Ascending aorta (tissue), 2 donors: ENCODE measurements around the gene SRP68. TPM values are rescaled to one million over a fixed set of nuclear protein-coding genes. Genes with fewer than 3 reads are reported as not detected.
"Not testable (repeated sequence)": the region's sequence is repeated elsewhere in the genome, so short reads cannot be mapped to it uniquely, and the experiment has no call there.

ENCODE experiments used
- DNase-seq, 2 donors: peaks; one replicate each; pipeline ENCODE4 v3.0.0-alpha.2; 2019; ENCODE audit warnings: low spot score in 2 of 2
- H3K27ac ChIP-seq, 2 donors: fragments of 200-600 bp; sonication (generic); one replicate each; pipeline ENCODE4 v1.5.1; 2016 to 2017; ENCODE audit warnings: mild to moderate bottlenecking in 1 of 2
- H3K27me3 ChIP-seq: fragments of 200-600 bp; sonication (generic); one replicate; pipeline ENCODE4 v1.5.1; 2017
- H3K36me3 ChIP-seq, 2 donors: fragments of 200-600 bp; sonication (generic); one replicate each; pipeline ENCODE4 v1.5.1; 2016
- H3K4me1 ChIP-seq, 2 donors: fragments of 200-600 bp; sonication (generic); one replicate each; pipeline ENCODE4 v1.5.1; 2016 to 2017; ENCODE audit warnings: mild to moderate bottlenecking in 1 of 2
- H3K4me3 ChIP-seq, 2 donors: fragments of 200-600 bp; sonication (generic); one replicate each; pipeline ENCODE4 v1.5.1; 2016 to 2017; ENCODE audit warnings: mild to moderate bottlenecking in 1 of 2
- H3K9me3 ChIP-seq, 2 donors: fragments of 200-600 bp; sonication (generic); one replicate each; pipeline ENCODE4 v1.5.1; 2016
- intact Hi-C: fragments of 100-400 bp; cut with DNase I; formaldehyde crosslinking; loops from one replicate; pipeline ENCODE4 v1.15.1; 2023
- total RNA-seq: library from RNA; depleted of rRNA; stranded (reverse); fragments of >200 nt; gene quantifications from one replicate; pipeline ENCODE4 v1.1.0, GENCODE V29; 2016
- TF ChIP-seq, protein P1 (sequence below), 3 experiments: fragments of 200-600 bp in 2 of 3; fragments of 450-650 bp in 1 of 3; sonication (generic) in 2 of 3; IDR thresholded peaks; one replicate each; pipeline ENCODE4 v1.5.1; 2016 to 2019; ENCODE audit warnings: antibody characterized with exemption in 3 of 3, mild to moderate bottlenecking in 1 of 3, moderate library complexity in 1 of 3

Gene SRP68
- total RNA-seq, 1 donor from 2014 or later, result 15.6 TPM

DNA sequence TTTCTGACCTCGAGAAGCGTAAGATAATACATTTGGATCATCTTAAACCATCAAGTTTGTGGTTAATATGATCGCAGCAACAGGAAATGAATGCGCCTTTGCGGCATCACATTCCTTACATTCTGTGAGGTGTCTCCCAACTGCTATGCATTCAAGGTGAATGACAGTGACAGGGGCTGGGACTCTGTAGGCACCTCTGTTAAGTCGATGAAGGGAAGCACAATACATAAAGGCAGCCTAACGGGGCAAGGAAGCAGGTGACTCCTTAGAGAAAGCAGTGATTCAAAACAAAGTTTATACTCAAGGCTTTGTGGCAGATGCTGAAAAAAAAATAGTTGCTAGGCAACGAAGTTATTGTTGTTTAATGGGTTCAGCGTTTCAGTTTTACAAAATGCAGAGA is 23.6 kb downstream of the SRP68 start:
- H3K9me3 ChIP-seq, result no peaks in the 10 kb centered on the region
- no peaks in the 10 kb centered on the region for H3K4me1 ChIP-seq
- DNase-seq, result no peak
- H3K27me3 ChIP-seq, result no peaks in the 10 kb centered on the region
- intact Hi-C loops, result no loop called here
- no peak overlapping the region for H3K4me3 ChIP-seq
- peaks cover 91 to 94% of the 10 kb centered on the region in 2 donors for H3K36me3 ChIP-seq
- H3K27ac ChIP-seq, result no peak overlapping the region
- TF ChIP-seq, protein P1, sequence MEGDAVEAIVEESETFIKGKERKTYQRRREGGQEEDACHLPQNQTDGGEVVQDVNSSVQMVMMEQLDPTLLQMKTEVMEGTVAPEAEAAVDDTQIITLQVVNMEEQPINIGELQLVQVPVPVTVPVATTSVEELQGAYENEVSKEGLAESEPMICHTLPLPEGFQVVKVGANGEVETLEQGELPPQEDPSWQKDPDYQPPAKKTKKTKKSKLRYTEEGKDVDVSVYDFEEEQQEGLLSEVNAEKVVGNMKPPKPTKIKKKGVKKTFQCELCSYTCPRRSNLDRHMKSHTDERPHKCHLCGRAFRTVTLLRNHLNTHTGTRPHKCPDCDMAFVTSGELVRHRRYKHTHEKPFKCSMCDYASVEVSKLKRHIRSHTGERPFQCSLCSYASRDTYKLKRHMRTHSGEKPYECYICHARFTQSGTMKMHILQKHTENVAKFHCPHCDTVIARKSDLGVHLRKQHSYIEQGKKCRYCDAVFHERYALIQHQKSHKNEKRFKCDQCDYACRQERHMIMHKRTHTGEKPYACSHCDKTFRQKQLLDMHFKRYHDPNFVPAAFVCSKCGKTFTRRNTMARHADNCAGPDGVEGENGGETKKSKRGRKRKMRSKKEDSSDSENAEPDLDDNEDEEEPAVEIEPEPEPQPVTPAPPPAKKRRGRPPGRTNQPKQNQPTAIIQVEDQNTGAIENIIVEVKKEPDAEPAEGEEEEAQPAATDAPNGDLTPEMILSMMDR (IDR thresholded peaks at IDR 0.05), result no peak

DNA sequence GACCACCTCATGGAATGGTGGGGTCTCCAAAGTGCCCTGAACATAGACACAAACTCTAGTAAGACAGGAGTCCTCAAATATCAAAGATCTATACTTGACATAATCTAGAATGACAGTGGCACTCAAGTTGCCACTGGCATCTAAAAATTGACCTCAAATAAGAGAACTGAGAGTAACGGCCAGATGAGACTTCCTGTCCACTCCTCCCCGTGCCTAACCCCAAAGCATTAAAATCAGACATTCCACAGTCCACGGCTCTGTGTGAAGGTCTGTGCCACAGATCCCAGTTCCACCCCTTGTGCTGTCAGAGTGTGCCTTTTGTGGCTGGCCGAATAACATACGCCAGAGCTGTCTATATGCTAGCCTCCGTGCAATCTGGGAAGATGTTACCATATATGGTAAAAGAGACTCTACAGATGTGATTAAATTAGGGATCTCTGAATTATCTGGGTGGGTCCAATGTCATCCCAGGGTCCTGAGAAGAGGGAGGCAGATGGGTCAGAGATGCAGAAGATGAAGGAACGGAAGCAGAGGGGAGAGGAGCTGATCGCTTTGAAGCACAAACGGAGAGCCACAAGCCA is 24.2 kb downstream of the SRP68 start:
- DNase-seq, result no peak
- no peak overlapping the region for H3K4me3 ChIP-seq
- no peaks in the 10 kb centered on the region for H3K27me3 ChIP-seq
- intact Hi-C loops, result no loop called here
- TF ChIP-seq, protein P1 (IDR thresholded peaks at IDR 0.05), result no peak
- no peaks in the 10 kb centered on the region for H3K9me3 ChIP-seq
- no peak overlapping the region for H3K27ac ChIP-seq
- H3K4me1 ChIP-seq, result no peaks in the 10 kb centered on the region
- H3K36me3 ChIP-seq, result peaks cover 91 to 96% of the 10 kb centered on the region in 2 donors

GRCh38 chr17:76046064-76046463 is 26.3 kb downstream of the SRP68 start:
- Histone ChIP-seq H3K4me1 (no peaks in the 10 kb centered on the region), H3K4me3 (no peak overlapping the region), H3K9me3 (no peaks in the 10 kb centered on the region), H3K27ac (no peak overlapping the region), H3K36me3 (peaks cover 98 to 99% of the 10 kb centered on the region in 2 donors), H3K27me3 (no peaks in the 10 kb centered on the region)
- TF ChIP-seq, protein P1 (IDR thresholded peaks at IDR 0.05), result no peak
- intact Hi-C loops, result no loop called here
- DNase-seq, result no peak

GRCh38 chr17:76044475-76045007 is 27.8 kb downstream of the SRP68 start:
- peaks cover 98 to 99% of the 10 kb centered on the region in 2 donors for H3K36me3 ChIP-seq

DNA sequence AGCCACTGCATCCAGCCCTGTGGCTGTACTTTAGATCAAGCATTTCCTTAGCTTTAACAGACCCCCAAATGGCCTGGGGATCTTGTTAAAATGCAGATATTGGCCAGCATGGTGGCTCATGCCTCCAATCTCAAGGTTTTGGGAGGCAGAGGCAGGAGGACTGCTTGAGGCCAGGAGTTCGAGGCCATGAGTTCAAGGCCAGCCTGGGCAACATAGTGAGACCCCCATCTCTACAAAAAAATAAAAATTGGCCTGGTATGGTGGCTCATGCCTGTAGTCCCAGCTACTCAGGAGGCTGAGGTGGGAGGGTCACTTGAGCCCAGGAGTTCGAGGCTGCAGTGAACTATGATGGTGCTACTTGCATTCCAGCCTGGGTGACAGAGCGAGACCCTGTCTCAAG is 29.4 kb downstream of the SRP68 start:
- H3K27me3 ChIP-seq, H3K27ac ChIP-seq, H3K9me3 ChIP-seq, H3K4me3 ChIP-seq, DNase-seq, intact Hi-C loops, H3K4me1 ChIP-seq: not testable (repeated sequence)
- H3K36me3 ChIP-seq, result peaks cover 90 to 97% of the 10 kb centered on the region in 2 donors

More at GRCh38 chr17:76044475-76045007, 27.8 kb downstream of the SRP68 start:
- intact Hi-C loops, H3K4me3 ChIP-seq, H3K4me1 ChIP-seq, H3K27me3 ChIP-seq, H3K27ac ChIP-seq, DNase-seq, H3K9me3 ChIP-seq: not testable (repeated sequence)

- Histone ChIP-seq H3K4me1 (no peaks in the 10 kb centered on the region), H3K27ac (no peak overlapping the region), H3K36me3 (peaks cover 65 to 73% of the 10 kb centered on the region in 2 donors), H3K27me3 (no peaks in the 10 kb centered on the region), H3K4me3 (no peak overlapping the region), H3K9me3 (no peaks in the 10 kb centered on the region)
- TF ChIP-seq, protein P1 (IDR thresholded peaks at IDR 0.05), result no peak
- no peak for DNase-seq
- intact Hi-C loops, result no loop called here
Observed at GRCh38 chr17:76040376-76040775, 31.9 kb downstream of the SRP68 start.
